Suppressor macrophage treated with lipopolysaccharide for 1 hour (primary cell): ENCODE measurements around the gene JARID2.
A peak's percentile ranks its signal among the peaks of the same experiment; 100 is the strongest.

Experiments used
- DNase-seq, 3 donors: peaks; one replicate each; pipeline ENCODE4 v3.0.0-alpha.2; 2020 to 2022

The JARID2 gene

DNA sequence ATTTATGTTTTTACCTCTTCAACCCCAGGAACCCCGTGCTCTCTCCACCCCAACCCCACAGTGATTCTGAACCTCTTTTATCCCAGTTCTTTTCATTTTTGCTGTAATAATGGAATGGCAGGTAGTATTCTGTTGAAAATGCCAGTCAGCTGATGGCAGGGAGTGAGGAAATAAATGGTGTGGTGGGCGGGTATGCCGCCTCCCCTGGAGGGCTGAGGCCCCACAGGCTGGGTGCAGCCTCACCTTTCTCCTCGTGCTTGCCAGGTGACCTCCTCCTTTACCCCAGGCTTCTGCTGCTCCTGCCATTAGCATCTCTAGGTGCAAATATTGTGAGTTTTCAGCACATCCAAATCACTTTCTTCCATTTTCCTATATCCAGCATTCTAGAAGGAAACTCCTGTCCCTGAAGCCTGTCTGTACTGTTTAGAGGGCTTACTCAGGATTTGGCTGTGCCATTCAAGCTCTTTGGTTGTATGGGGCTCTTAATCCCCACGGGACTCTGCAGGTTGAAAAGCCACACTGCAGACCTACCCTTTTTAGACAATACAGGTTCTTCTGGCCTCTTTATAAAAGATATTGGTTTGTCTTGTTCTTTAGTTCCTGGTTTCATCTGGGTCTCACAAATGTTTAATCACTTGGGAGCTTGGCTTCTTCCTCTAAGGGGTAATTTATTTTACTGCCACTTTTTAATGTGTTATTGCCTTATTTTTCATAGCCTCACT lies 201.8 kb downstream of the JARID2 start:
- no peak for DNase-seq

DNA sequence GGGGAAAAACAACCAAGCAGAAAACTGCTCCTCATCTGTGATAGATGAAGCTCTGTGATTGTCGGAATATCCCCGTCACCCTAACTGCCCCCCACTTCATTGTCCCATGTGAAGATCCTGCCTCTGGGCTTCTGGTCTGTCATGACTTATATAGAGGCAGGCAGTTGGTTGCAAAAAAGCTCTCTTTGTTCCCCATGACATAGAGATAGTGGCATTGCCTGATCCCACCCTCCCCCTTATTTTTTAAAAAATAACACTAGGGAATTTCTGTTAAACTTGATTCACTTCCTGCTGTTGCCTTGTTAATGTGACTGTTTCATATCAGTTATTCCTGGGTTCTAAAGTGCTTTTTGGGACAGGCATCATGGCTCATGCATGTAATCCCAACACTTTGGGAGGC lies 203.1 kb downstream of the JARID2 start:
- peak; percentile 51 to 76 (median 64) for DNase-seq

DNA sequence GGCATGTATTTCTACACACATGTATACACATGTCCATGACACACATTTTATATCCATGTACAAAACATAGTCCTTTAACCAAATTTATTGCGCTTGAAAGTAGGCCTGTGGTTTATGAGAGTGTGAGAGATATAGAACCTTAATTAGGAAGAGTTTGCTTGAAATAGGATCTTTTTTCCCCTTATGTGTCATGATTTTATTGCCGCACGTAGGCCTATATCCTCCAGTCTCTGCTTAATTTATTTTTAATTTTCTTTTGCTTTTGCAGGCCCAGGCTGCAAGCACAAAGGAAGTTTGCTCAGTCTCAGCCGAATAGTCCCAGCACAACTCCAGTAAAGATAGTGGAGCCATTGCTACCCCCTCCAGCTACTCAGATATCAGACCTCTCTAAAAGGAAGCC lies 205.9 kb downstream of the JARID2 start:
- DNase-seq, result no peak

DNA sequence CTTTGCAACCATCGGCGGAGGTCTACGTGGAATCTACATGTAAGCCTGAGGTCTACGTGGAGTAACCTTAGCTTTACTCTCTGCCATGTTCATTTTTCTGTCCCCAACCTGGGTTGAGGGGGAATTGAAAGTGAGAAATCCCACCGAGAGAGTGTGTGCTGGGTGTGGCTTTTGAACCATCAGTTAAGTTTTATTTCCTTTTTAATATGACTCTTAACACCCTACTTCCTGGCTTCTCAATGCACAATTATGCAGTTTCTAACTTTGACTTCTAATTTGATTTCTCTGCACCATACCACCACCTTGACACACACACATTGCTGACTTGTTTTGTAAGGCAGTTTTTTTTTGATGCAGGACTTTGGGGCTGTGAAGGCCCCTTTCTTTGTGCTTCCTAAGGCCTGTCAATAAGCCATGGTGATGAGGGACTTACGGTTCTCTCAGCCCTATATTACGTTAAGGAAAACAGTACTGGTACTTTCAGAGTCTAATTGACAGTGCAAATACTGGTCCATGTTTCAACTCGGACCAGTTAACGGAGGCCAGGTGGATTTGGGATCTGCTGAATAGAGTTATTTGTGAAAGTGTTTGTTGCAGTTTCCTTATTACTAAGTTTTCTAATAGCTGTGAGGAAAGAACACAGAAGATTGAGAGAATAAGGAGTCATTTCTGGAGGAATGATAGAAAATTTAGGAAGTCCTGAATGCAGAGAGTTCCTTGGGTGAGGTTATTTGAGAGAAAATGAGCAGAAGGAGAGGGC lies 206.5 kb downstream of the JARID2 start:
- DNase-seq, result no peak

DNA sequence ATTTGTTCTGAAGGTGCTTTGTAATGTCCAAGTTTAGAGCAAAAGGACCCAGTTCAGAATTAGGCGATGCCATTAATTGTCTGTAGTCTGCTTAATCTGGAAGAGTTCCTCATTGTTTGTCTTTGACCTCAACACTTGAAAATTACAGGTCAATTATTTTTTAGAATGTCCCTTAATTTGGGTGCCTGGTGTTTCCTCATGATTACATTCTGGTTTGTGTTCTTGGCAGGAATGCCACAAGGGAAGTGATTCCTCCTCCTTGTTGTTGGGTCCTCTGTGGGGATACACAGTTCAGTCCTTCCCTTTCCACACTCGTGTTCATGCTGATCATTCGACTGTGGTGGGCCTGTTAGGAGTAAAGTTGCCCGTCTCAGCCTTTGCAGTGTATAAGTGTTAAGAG lies 207.3 kb downstream of the JARID2 start:
- no peak for DNase-seq

DNA sequence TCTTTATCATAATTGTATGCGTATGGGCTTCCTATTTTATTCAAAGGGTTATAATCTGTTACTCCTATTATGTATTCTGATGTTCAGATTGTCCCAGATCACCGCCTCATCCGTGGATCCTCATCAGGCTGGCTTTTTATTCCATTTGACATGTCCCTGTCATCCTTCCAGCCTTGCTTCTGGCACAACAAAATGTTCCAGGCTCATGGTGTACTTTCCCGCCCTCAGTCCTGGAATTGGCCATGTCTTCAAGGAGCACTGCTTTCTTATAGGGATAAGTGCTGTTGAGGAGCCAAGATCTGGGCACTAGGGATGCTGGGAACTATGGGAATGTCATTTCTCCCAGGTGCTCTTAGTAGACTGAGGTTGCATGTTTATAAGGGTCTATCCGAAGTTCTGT lies 207.8 kb downstream of the JARID2 start:
- no peak for DNase-seq

DNA sequence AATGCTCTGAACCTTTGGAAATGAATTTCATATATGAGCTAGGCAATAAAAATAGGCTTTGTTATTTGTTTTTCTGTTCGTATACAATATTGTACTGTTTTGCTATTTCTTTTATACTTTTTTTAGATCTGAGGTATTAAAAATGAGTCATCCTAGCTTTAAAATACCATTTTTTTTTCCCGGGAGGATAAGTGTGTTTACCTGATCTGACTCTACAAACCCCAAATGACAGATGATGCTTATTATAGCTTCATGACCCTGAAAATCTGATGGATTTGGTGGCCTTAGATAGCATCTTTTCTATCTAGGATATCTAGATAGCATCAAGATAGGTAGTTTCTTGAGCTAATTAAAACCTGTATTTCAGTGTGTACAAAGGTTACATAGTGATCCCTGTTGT lies 210.6 kb downstream of the JARID2 start:
- no peak for DNase-seq

DNA sequence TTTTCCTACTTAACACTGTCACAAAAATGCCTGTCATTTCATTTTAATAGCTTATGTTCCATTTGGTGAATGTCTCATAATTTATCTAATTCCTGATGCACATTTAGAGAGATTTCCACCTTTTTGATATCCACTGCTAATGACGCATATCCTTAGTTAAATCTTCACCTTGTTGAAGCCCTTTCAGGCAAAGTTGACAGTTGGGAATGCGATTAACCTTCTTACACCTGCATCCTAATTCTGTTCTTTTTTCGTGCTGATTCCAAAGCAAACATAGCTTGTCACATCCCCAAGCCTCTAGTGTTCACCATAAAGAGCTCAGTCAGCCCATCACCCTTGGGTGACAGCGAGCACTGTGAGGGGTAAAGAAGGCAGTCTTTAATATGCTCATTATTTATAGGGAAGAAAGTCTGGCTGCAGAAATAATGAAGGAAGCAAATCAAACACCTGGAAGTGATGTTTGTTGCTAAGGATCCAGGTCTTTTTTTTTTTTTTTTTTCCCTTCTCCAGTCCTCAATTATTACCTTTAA lies 211.3 kb downstream of the JARID2 start:
- DNase-seq, result no peak

DNA sequence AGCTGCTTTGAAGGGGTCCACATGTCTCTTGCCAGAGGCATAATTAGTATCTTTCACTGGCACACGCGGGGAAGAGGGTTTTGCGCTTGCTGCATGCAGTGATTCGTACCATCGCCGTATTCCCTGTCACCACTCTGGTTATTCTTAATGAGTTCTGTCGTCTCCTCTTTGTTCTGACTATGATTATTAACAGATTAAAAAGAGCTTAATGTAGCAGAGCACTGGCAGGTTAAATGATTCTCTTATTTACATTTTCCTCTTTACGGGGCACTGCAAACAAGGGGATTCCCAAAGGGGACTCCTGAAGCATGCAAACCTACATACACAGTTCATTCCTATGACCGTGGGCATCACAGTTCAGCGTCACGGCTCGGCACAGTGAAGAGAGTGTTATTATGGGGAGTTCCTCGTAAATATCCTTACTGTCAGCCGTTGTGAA lies 212.2 kb downstream of the JARID2 start:
- no peak for DNase-seq

DNA sequence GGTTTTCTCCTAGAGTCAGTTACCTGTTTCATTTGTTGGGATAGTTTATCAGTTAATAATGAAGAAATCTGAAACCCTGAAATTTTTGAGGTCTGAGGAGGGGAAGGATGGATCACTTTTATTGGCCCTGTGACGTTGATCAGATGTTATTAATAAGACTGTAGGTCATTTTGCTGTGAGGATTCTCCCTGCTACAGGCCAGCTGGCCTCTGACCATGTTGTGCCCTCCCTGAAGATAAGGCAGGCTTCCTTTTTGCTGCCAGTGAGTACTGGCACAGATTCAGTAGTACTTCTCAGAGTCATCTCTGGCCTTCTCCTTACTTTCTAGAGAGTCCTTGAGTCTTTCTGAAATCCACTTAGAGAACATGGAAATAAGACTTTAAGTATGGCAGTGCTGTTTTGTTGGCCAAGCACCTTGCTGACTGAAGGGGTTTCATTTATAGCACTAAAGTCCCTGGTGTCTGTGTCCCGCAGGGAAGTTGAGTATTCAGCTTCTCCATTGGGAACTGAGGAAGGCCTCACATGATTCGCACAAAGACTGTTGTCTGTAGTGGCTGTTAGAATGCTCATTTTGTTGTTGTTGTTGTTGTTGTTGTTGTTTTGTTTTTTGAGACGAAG lies 214.3 kb downstream of the JARID2 start:
- no peak for DNase-seq

DNA sequence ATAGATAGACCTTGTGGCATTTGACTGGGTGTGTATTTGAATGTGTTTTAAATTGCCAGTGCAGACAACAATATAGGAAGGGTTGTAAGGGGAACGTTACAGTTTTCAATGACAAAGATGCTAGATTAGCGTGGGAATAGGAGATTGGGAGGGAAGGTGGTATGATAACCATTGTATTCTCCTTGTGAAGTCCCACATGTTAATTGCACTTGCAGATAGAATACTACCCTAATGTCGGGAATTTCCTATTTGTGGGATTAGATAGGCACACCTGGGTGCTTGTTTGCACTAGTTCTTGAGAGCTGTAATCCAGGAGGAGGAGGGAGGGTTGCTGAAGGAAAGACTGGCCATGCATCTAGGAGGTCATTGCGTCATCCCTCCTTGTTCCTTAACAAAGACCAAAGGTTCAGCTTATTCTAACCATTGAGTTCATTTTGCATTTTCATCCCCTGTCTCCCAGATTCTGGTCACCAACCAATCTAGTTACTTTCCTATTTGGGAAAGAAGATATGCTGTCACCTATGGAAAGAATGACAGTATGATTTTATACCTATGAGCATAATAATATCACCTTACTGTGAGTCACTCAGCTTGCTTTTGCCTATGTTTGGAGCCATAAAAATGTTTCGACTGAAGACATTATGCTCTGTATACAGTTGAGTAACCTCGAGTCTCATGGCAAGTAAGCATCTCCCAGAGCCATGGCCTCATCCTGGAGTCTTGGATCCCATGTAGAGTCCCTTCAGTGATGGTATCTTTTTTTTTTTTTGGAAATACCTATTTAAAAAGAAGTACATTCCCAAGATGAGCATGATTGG lies 215.5 kb downstream of the JARID2 start:
- no peak for DNase-seq

DNA sequence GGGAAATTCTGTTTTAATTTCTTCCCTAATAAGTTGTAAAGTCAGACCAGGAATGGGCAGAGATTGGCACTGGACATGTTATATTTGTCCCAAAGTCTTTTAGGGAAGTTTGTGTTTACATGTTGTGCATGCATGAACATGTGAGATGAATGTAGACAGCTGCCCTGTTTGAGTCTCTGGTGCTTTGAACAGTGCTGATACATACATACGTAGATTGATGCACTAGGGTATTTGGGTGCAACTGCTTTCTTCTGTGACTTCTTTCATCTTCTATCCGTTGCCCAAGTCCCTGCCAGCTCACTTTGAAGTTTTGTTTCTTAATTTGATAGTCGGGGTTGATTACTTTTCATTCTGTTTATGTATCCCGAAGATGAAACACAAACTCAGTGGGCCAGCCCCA lies 216.4 kb downstream of the JARID2 start:
- no peak for DNase-seq

DNA sequence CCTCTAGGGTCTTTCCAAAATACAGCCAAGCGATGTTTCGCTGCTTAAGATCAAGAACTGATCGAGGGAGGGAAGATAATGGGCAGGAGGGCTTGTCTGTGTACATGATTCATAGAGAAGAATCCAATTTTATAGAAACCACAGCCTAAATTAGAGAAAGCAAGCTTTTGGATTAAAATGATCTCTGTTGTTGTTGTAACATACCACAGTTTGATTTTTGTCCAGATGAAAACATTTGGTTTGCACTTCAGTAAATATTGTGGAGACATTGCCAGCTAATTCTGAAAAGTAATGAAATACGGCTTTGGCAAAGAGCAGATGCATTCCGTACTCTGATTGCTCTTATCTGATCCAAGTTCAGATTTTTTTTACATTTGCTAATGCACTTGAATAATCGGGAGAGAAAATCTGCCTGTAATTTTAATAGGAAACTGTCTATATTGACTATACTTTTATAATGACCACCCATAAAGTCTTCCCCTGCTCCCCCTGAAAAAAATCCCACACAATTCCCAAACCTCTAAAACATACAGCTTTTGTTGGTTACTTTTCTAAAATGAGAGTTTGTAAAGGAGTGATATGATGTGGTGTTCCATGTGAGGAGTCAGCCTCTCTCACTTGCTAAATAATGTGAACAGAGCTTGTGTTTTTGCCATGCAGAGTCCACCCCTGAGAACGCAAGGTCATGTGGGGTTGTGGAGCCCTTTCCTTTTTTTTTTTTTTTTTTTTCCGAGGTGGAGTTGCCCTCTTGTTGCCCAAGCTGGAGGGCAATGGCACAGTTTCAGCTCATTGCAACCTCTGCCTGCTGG lies 217.1 kb downstream of the JARID2 start:
- no peak for DNase-seq

DNA sequence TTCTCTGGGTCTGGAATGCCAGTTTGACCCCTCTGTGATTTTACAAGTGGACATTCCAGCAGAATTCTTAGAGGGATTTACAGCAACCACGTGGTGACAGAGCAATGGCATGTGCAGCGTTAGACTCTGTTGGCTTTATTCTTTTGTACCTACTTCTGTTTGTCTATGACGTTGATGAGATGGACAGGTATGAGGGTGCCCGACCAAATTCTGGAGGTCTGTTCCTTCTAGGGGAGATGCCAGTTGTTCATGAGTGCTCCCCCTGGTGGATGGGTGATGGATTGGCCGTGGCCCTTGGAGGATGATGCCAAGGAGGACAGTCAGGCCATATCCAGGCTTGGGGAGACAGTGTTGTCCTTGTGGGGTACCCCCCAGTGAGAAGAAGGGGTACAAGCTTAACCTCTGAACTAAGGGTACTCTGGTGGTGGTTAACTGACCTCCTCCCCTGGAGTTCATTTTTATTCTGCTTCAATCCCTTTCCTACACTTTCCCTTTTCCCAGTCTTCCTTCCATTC lies 218.4 kb downstream of the JARID2 start:
- DNase-seq, result peak; percentile 57 to 74 (median 67)

DNA sequence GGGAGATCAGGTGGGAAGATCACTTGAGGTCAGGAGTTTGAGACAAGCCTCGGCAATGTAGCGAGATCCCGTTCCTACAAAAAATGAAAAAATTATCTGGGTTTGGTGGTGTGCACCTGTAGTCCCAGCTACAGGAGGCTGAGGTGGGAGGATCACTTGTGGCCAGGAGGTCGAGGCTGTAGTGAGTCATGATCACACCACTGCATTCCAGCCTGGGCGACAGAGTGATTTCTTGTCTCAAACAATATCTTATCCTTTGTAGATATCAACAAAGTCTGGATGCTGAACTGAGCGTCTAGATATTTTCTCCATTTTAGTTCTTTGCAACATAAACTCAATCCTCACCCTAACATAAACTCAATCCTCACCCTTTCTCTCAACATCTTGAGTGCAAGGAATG lies 219.3 kb downstream of the JARID2 start:
- DNase-seq, result no peak

DNA sequence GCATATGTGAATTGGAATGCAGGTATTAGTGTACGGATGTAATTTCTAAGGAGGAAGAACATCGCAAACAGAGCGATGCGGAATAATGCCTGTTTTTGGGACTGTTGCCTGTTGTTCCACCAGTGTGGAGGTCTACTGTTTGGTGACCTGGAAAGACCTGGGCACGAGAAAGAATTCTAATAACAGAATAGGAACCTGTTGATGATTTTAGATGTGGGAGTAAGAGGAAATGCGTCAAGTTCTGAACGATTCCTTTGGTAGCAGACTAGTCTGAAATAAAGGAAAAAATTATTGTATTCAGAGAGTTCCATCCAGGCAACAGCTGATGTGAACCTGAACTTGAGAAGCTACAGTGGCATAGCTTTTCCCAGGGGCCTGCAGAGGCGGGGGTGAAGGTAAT lies 224.9 kb downstream of the JARID2 start:
- DNase-seq, result no peak

DNA sequence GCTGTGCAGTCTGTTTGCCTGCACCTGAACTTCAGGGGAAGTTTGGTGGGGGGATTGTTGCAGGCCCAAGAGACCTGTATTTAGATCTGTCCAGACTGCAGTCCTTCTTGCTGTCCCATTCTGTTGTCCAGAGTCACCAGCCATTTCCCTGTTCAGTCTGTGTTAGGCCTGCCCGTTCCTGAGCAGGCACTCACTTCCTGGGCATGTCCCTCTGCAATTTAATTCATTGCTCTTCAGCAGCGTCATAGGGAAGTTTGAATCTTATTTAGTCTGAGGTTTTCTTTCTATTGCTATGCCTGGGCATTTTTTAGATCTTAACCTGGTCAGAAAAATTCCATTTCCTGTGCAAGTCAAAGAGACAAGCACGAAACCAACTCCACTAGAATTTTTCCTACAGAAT lies 226.8 kb downstream of the JARID2 start:
- DNase-seq, result peak; percentile 37 to 49 (median 45)

DNA sequence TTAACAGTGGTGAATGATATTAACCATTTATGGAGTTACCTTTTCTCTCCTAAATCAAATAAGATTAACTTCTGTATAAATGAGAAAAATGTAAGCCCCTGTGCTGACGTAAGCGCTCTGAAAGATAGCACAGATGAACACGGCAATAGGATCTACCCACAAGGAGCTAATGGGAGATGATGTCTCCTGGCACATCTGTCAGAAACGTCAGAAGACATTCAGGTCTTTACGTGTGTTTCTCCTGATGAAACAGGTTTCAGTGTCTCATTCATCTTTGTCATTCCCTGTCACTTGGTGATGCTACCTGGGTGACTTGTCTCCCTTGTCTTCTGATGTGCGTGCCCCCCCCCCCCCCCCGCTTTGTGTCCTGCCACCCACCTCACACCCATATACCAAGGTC lies 227.3 kb downstream of the JARID2 start:
- no peak for DNase-seq

DNA sequence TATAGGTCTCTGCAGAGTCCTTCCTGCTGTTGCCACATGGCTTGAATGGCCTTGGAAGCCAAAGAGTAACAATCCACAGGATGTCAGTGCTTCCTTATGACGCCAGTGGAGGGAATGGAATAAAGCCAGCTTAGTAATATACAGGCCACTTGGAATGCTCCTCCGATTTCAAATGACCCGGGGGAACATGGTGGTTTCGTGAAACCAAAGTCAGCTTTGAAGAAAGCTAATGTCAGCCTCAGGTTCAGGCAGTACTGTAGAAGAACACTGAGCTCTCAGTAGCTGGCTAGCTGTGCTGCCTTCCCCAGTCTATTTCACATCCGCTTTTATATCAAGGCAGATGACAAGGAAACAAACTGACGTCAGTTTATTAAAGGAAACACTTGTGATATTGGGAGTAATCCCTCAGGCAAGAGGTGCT lies 227.9 kb downstream of the JARID2 start:
- peak; percentile 55 to 71 (median 67) for DNase-seq

DNA sequence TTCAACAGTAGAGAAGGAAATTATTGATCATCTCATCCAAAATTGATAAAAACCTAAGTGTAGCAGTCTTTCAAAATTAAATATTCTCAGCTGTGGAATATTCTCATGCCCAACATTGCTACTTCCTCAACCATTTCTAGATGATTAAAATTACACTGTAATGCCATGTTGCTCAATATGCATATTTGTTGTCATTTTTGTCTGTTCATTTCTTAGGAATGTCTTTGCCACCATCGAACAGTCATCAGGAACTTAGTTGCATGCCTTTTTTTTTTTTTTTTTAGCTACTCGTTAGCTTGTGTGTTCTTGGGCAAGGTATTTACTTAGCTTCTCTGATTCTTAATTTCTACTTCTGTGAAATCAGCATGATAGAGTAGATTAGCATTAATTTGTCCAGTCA lies 228.3 kb downstream of the JARID2 start:
- peak in 2 of 3 donors; percentile 62 to 65 for DNase-seq

DNA sequence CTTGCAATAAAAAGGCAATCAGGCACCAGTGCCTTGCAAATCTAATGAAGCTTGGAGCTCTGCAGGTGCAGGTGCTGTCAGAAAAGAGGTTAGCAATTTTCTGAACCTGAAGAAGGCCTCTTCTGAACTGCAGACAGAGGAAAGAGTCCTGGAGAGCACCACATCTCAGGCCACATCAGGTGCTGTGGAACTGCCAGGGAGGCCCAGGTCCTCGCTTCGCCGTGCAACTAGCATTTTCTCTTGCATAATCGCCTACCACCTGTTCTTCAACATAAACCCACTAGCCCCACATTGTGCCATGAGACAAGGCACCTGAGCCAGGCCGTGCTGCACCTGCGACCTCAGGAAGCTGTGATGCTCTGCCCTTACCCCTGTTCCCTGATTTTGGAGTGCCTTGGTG lies 229.4 kb downstream of the JARID2 start:
- no peak for DNase-seq

DNA sequence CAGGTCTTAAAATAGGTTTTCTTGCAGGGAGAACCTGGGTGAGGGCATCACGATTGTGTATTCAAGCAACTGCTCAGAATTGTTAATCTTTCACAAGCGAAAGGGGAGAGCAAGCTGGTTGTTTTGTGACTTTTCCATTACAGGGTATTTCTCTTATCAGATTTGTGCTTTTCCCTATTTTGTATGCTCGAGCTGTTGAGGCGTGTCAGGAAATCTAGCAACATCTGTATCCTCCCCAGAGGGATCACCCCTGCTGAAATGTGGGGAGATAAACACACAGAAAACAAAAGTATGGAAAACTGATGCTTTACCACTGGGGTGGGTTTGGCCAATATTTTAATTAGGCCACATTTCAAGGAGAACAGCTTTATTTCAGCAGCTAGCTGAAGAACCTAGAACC lies 230.0 kb downstream of the JARID2 start:
- DNase-seq, result no peak
